Muscle layer of duodenum (tissue), 2 donors: Measurements from ENCODE around the gene ARL6IP6.
"Not testable (repeated sequence)": the region's sequence is repeated elsewhere in the genome, so short reads cannot be mapped to it uniquely, and the experiment has no call there.

Experiments used
- H3K27ac ChIP-seq: one replicate; pipeline ENCODE4 v1.7.0; 2013; ENCODE audit warnings: mild to moderate bottlenecking, low read length
- H3K27me3 ChIP-seq: one replicate; pipeline ENCODE4 v1.7.0; 2013; ENCODE audit warnings: low read depth, mild to moderate bottlenecking, control low read depth, low read length
- H3K36me3 ChIP-seq, 2 donors: one replicate each; pipeline ENCODE4 v1.7.0; 2013; ENCODE audit warnings: low read length in 2 of 2, control low read depth in 1 of 2, mild to moderate bottlenecking in 1 of 2; ENCODE audit not compliant: insufficient read depth in 2 of 2, control insufficient read depth in 1 of 2
- H3K4me1 ChIP-seq, 2 donors: one replicate each; pipeline ENCODE4 v1.7.0; 2013; ENCODE audit warnings: low read length in 2 of 2, mild to moderate bottlenecking in 2 of 2, control low read depth in 1 of 2, moderate library complexity in 1 of 2; ENCODE audit not compliant: insufficient read depth in 2 of 2, control insufficient read depth in 1 of 2
- H3K4me3 ChIP-seq, 2 donors: one replicate each; pipeline ENCODE4 v1.7.0; 2013; ENCODE audit warnings: low read length in 2 of 2, low read depth in 1 of 2, mild to moderate bottlenecking in 1 of 2
- H3K9me3 ChIP-seq, 2 donors: one replicate each; pipeline ENCODE4 v1.7.0; 2013; ENCODE audit warnings: low read length in 2 of 2, control low read depth in 1 of 2, mild to moderate bottlenecking in 1 of 2; ENCODE audit not compliant: control insufficient read depth in 1 of 2
- donor health status: healthy.

The ARL6IP6 gene

GRCh38 chr2:152723918-152724317 lies 5.5 kb downstream of the ARL6IP6 start:
- Histone ChIP-seq H3K27me3 (no peaks in the 10 kb centered on the region), H3K4me3 (no peak overlapping the region), H3K9me3 (no peaks in the 10 kb centered on the region), H3K27ac (no peak overlapping the region), H3K4me1 (peaks cover 7 to 19% of the 10 kb centered on the region in 2 donors), H3K36me3 (no peaks in the 10 kb centered on the region)

GRCh38 chr2:152729844-152730243 lies 11.4 kb downstream of the ARL6IP6 start:
- Histone ChIP-seq H3K27ac (no peak overlapping the region), H3K9me3 (no peaks in the 10 kb centered on the region)

GRCh38 chr2:152730591-152731333 lies 12.3 kb downstream of the ARL6IP6 start:
- H3K4me1 ChIP-seq = no peaks in the 10 kb centered on the region
- H3K27me3 ChIP-seq = no peaks in the 10 kb centered on the region

More at GRCh38 chr2:152729844-152730243, 11.4 kb downstream of the ARL6IP6 start:
- Histone ChIP-seq H3K27me3 (no peaks in the 10 kb centered on the region), H3K4me1 (no peaks in the 10 kb centered on the region), H3K4me3 (no peak overlapping the region), H3K36me3 (no peaks in the 10 kb centered on the region)

GRCh38 chr2:152737509-152737908 lies 19.1 kb downstream of the ARL6IP6 start:
- not testable (repeated sequence) for H3K27ac ChIP-seq, H3K27me3 ChIP-seq, H3K9me3 ChIP-seq, H3K36me3 ChIP-seq, H3K4me1 ChIP-seq, H3K4me3 ChIP-seq

More at GRCh38 chr2:152730591-152731333, 12.3 kb downstream of the ARL6IP6 start:
- Histone ChIP-seq H3K27ac (no peak overlapping the region), H3K9me3 (no peaks in the 10 kb centered on the region), H3K4me3 (no peak overlapping the region), H3K36me3 (no peaks in the 10 kb centered on the region)

- H3K36me3 ChIP-seq = peaks cover 5 to 8% of the 10 kb centered on the region in 2 donors
- H3K27ac ChIP-seq = no peak overlapping the region
- H3K27me3 ChIP-seq = no peaks in the 10 kb centered on the region
- H3K4me1 ChIP-seq = no peaks in the 10 kb centered on the region
- H3K4me3 ChIP-seq = no peak overlapping the region
- no peaks in the 10 kb centered on the region for H3K9me3 ChIP-seq
Observed at GRCh38 chr2:152738438-152738837, 20.0 kb downstream of the ARL6IP6 start.

- H3K4me1 ChIP-seq, H3K27ac ChIP-seq, H3K36me3 ChIP-seq, H3K27me3 ChIP-seq, H3K9me3 ChIP-seq, H3K4me3 ChIP-seq: not testable (repeated sequence)
Observed at GRCh38 chr2:152739705-152740104, 21.3 kb downstream of the ARL6IP6 start.

- Histone ChIP-seq H3K4me3 (no peak overlapping the region), H3K36me3 (peaks cover 5 to 8% of the 10 kb centered on the region in 2 donors), H3K27ac (no peak overlapping the region)
Observed at GRCh38 chr2:152740743-152741328, 22.4 kb downstream of the ARL6IP6 start.

GRCh38 chr2:152743002-152743401 lies 24.6 kb downstream of the ARL6IP6 start:
- Histone ChIP-seq H3K36me3 (peaks cover 0 to 8% of the 10 kb centered on the region in 2 donors), H3K4me1 (no peaks in the 10 kb centered on the region), H3K27me3 (no peaks in the 10 kb centered on the region), H3K4me3 (no peak overlapping the region), H3K9me3 (no peaks in the 10 kb centered on the region), H3K27ac (no peak overlapping the region)

More at GRCh38 chr2:152740743-152741328, 22.4 kb downstream of the ARL6IP6 start:
- H3K4me1 ChIP-seq = no peaks in the 10 kb centered on the region
- no peaks in the 10 kb centered on the region for H3K9me3 ChIP-seq
- H3K27me3 ChIP-seq = no peaks in the 10 kb centered on the region

GRCh38 chr2:152747751-152748150 lies 29.3 kb downstream of the ARL6IP6 start:
- H3K36me3 ChIP-seq, H3K9me3 ChIP-seq, H3K27ac ChIP-seq, H3K27me3 ChIP-seq, H3K4me1 ChIP-seq, H3K4me3 ChIP-seq: not testable (repeated sequence)

- H3K4me3 ChIP-seq = no peak overlapping the region
- H3K36me3 ChIP-seq = peaks cover 4 to 23% of the 10 kb centered on the region in 2 donors
- H3K9me3 ChIP-seq = no peaks in the 10 kb centered on the region
- no peak overlapping the region for H3K27ac ChIP-seq
- H3K4me1 ChIP-seq = no peaks in the 10 kb centered on the region
- no peaks in the 10 kb centered on the region for H3K27me3 ChIP-seq
Observed at GRCh38 chr2:152755029-152755428, 36.6 kb downstream of the ARL6IP6 start.

- no peak overlapping the region for H3K4me3 ChIP-seq
- H3K27ac ChIP-seq = no peak overlapping the region
- peaks cover 4 to 10% of the 10 kb centered on the region in 2 donors for H3K36me3 ChIP-seq
- no peaks in the 10 kb centered on the region for H3K4me1 ChIP-seq
- no peaks in the 10 kb centered on the region for H3K27me3 ChIP-seq
- no peaks in the 10 kb centered on the region for H3K9me3 ChIP-seq
Observed at GRCh38 chr2:152759290-152760072, 41.1 kb downstream of the ARL6IP6 start.
